ENCODE data around the gene PAX3.
A peak's percentile ranks its signal among the peaks of the same experiment; 100 is the strongest.
"Not testable (repeated sequence)": the region's sequence is repeated elsewhere in the genome, so short reads cannot be mapped to it uniquely, and the experiment has no call there.

Gene PAX3

DNA sequence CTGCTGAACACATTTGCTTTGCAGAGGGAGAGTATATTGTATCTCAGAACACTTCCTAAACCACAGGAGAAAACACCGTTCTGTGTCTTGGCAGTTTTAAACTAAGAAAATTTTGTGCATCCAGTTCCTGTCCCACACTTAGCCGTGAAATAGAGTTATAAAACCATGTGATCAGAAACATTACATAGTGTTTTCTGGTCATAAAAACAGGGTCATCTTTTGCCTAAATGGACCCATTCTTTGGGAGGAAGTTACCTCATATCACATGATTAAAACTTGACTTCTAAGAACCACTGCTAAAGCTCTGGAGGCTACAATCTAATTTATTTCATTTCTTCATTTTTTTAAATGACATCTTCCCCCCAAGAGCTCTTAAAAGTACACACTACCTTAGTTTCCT lies 138.7 kb downstream of the PAX3 start:
- TF ChIP-seq, protein P1, sequence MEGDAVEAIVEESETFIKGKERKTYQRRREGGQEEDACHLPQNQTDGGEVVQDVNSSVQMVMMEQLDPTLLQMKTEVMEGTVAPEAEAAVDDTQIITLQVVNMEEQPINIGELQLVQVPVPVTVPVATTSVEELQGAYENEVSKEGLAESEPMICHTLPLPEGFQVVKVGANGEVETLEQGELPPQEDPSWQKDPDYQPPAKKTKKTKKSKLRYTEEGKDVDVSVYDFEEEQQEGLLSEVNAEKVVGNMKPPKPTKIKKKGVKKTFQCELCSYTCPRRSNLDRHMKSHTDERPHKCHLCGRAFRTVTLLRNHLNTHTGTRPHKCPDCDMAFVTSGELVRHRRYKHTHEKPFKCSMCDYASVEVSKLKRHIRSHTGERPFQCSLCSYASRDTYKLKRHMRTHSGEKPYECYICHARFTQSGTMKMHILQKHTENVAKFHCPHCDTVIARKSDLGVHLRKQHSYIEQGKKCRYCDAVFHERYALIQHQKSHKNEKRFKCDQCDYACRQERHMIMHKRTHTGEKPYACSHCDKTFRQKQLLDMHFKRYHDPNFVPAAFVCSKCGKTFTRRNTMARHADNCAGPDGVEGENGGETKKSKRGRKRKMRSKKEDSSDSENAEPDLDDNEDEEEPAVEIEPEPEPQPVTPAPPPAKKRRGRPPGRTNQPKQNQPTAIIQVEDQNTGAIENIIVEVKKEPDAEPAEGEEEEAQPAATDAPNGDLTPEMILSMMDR (IDR thresholded peaks at IDR 0.05) = no peak
- DNase-seq = no peak
- Mint-ChIP-seq H3K9me3 (peaks cover 45% of the 10 kb centered on the region), H3K4me1 (peaks cover 46% of the 10 kb centered on the region), H3K27ac (no peak overlapping the region), H3K4me3 (no peak overlapping the region), H3K27me3 (ENCODE audit: low read depth, poor library complexity) (peaks cover 6% of the 10 kb centered on the region), H3K36me3 (ENCODE audit: low read depth) (peaks cover 40% of the 10 kb centered on the region)

DNA sequence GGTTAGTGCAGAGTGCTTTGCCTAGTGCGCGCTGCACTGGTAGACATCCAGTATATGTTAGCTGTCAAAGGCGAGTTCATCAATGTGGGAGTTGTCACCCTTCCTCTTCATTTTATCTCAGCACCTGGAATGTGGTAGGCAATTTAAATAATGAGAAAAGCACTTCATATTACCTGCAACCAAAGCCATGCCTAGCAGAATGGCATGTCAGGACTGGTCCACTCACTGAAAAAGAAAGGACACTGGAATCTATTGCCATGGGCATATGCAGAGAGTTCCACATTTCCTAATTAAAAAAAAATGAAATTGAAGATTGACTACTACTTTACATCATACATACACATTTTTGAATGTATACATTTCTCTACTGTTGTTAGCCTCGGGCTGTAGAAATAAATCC lies 139.6 kb downstream of the PAX3 start:
- peaks cover 40% of the 10 kb centered on the region for H3K36me3 Mint-ChIP-seq (ENCODE audit: low read depth)
- TF ChIP-seq, protein P1 (IDR thresholded peaks at IDR 0.05) = no peak
- H3K27me3 Mint-ChIP-seq (ENCODE audit: low read depth, poor library complexity) = peaks cover 6% of the 10 kb centered on the region
- peaks cover 41% of the 10 kb centered on the region for H3K4me1 Mint-ChIP-seq
- H3K4me3 Mint-ChIP-seq = no peak overlapping the region
- H3K27ac Mint-ChIP-seq = no peak overlapping the region
- no peak for DNase-seq
- peaks cover 41% of the 10 kb centered on the region for H3K9me3 Mint-ChIP-seq

DNA sequence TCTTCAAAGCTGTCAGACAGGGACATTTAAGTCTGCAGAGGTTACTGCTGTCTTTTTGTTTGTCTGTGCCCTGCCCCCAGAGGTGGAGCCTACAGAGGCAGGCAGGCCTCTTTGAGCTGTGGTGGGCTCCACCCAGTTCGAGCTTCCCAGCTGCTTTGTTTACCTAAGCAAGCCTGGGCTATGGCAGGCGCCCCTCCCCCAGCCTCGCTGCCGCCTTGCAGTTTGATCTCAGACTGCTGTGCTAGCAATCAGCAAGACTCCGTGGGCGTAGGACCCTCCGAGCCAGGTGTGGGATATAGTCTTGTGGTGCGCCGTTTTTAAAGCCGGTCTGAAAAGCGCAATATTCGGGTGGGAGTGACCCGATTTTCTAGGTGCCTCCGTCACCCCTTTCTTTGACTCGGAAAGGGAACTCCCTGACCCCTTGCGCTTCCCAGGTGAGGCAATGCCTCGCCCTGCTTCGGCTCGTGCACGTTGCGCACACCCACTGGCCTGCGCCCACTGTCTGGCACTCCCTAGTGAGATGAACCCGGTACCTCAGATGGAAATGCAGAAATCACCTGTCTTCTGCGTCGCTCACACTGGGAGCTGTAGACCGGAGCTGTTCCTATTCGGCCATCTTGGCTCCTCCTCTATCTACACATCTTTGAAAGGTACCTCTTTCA lies 143.7 kb downstream of the PAX3 start:
- Mint-ChIP-seq H3K9me3 (peaks cover 15% of the 10 kb centered on the region), H3K4me3 (peak overlapping the region; percentile 85), H3K4me1 (peaks cover 22% of the 10 kb centered on the region)
- not testable (repeated sequence) for H3K27me3 Mint-ChIP-seq (ENCODE audit: low read depth, poor library complexity); H3K27ac Mint-ChIP-seq; H3K36me3 Mint-ChIP-seq (ENCODE audit: low read depth)
- peak; percentile 18 for DNase-seq

Measured in nephron progenitor cell (in vitro differentiated cells).